HG02610 (cell line): ENCODE data around the gene HAVCR1.
"Not testable (repeated sequence)": the region's sequence is repeated elsewhere in the genome, so short reads cannot be mapped to it uniquely, and the experiment has no call there.

Source experiments
- ATAC-seq: cut with Tn5 transposase; IDR thresholded peaks from one replicate; pipeline ENCODE4 v1.9.1; 2021; ENCODE audit warnings: mild to moderate bottlenecking, moderate library complexity; ENCODE audit not compliant: unreplicated experiment

Gene HAVCR1

DNA sequence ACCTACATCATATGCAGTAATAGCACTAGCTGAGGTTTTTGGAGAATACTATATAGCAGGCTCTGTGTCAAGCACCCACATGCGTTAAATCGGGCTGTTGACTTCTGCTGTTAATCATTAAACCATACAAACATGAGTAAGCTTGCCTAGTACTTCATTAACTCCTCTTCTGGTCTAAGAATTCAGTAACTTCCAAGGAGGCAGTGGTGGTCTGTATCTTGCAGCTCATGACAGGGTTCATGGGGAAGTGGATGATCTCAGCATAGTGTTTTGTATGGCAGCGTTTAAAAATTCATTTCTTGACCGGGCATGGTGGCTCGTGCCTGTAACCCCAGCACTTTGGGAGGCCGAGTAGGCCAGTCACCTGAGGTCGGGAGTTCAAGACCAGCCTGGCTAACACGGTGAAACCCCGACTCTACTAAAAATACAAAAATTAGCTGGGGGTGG is at the start of gene HAVCR1:
TSS of gene HAVCR1 (minus strand) at position 24 of the 447 bp plus-strand sequence. CDS start 1,173 bp downstream, outside the sequence.
- ATAC-seq, result no peak

DNA sequence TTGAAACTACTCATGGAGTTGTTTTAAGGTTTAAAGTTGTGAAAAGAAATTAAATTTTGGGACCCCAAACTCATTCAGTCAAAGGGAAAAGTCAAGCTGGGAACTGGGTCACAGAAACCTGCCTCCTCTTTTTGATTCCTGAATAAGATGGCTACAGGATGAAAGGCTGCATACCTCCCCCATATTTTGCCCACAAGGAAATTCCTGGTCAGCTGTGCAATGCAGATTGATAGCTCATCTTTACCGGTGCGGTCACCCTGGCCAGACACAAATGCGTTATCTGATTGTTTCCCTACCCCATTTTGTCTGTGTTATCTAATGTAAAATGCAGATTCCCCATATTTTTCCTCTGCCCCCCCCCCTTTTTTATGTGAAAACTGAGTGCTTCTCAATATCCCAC is 48.6 kb upstream of the HAVCR1 start:
- no peak for ATAC-seq

DNA sequence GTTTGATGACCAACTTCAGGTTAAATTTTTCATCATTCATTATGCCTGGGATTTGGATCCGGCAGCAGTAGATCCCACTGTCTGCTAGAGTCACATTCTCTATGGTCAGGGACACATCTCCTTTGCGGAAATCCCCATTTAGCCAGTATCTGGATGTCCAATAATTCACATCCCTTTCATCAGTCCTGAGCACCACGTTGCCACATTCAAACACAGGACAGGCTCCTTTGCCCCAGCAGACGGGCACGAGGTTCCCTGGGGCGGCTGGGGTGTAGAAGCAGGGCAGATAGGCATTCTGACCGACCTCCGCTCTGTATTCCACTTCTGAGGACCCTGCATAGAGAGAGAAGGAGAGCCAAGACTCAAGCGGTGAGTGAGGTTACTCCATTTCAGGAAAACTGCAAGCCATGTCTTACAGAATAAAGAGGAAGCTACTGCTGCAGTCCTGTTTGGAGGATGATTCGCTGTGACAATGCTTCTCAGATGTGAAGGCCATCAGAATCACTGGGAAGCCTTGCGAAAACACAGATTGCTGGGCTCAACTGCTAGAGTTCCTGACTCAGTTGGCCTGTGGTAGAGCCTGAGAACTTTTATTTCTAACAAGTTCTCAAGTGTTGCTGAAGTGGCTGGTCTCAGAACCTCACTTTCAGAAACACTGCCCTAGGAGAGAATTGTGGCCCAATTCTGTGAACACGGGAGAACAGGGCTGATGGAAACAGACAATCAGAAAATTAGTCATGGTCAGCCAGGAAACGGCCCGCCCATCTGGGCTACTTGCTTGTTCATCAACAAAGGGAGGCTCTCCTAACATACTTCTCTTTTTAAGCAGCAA is 47.9 kb upstream of the HAVCR1 start:
- peak; percentile 33 for ATAC-seq

DNA sequence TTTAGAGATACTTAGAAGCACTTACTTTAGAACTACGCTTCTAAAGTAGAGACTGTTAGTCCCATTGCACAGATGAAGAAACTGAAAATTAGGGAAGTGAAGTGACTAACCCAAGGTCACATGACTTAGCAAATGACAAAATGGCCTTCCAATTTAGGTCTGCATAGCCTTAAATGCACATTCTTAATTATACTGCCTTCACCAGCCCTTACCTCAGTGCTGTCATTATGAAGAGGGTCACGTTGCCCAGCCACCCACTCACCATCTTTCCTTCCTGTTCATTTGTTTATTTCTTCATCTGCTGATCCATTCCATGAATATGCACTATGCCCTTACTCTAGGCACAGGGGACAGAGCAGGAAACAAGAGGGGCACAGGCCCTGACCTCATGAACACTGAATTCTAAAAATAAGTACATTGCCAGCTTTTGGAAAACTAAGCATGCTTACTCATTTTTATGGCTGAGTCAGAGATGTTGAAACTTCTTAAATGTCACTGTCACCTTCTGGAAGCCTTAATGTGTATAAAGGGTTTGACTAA is 41.3 kb upstream of the HAVCR1 start:
- peak; percentile 62 for ATAC-seq

DNA sequence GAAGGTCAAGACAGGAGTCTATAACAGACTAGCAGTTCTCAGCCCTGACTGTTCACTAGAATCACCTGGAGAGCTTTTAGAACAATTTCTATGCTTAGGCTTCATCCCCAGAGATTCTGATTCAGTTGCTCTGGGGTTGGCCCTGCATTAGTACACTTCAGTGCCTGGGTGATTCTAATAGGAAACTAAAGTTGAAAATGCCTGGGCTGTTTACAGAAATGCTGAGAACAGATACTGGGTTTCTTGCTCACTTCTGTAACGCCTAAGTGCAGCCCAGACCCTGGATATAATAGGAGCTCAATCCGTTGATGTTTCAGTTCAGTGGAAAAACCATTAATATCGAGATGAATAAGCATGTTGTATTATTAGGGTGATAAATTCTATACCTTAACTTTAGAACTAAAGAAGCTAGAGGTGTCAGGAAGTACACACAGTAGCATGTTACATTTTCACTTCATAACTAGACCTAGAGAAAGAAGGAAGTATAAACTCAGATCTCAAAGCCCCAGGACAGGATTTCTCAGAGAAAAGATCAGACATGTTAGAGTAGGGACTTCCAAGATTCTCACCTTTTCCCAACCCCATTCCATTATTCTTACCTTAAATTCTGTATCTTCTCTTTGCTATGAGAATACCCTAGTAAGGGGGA is 29.6 kb upstream of the HAVCR1 start:
- ATAC-seq, result peak; percentile 56

DNA sequence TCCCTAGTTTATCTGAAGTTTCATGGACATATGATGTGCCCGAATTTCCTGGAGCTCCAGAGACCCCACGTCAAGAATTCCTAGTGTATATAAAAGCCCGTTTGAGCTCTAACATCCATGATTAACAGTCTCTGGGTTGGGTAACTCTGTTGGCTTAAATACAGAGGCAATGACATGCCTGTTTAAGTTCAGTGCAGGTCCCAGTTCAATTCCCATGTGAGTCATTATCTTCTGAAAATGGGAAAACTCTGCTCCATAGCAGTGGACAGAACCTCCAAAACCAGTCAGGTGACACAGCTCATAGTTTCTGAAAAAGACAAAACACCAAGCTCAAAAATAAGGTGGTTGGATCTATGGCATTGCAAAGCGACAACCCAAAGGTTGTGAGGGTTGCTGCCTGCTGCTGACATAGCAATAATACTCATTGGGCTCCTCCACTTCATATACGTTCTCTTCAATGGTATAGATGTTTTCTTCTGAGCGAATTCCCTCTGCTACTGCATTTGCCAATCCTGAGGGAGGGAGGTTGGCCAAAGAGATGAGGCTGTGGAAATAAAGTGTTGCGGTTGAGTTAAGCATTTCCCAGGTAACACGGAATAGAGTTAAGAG is 27.9 kb upstream of the HAVCR1 start:
- ATAC-seq, result no peak

DNA sequence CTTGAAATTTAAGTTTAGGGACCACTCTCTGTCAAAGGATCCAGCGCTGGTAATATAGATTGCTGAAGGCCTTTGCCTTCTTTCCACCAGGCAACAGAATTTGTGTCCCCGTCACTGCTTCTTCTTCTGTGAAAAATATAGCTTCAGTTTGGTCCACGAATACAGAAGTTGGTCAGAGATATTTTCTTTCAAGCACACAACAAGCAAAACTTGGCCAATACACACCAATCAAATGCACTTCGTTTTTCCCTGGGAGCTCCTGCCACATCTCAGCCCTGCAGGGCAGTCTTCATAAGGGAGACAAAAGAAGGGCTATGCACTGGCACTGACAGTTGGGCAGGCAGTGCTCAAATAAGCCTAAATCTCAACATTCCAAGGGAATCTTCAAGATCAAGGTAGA is 27.0 kb upstream of the HAVCR1 start:
- ATAC-seq, result no peak

DNA sequence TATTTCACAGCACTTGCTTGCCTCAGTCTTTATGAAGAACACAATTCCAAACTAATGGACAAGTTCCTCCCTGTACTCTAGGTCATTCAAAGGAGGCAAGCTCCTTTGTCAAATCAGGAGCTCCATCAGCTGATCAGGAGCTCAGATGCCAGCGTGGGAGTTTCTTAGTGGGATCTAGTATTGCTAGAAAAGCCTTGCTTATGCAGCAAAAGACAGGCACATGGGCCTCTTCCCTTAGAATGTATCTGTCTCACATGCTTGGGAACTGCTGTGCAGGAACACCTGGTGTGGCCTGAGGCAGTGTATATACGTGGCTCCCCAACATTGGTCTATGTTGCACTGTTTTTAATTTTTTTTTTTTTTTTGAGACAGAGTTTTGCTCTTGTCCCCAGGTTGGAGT is 21.4 kb upstream of the HAVCR1 start:
- no peak for ATAC-seq

DNA sequence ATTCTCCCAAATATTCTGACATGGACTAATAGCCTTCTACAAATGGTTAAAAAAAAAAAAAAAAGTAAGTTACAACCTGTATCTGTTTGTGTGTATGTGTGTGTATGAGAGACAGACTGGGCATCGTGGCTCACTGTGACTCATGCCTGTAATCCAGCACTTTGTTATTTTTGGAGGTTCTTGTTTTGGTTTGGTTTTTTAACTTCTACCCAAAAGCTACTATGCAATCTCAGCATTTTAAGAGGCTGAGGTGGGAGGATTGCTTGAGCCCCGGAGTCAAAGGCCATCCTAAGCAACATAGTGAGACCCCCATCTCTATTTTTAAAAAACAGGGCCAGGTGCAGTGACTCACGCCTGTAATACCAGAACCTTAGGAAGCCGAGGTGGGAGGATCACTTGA is 17.6 kb upstream of the HAVCR1 start:
- ATAC-seq, result no peak

DNA sequence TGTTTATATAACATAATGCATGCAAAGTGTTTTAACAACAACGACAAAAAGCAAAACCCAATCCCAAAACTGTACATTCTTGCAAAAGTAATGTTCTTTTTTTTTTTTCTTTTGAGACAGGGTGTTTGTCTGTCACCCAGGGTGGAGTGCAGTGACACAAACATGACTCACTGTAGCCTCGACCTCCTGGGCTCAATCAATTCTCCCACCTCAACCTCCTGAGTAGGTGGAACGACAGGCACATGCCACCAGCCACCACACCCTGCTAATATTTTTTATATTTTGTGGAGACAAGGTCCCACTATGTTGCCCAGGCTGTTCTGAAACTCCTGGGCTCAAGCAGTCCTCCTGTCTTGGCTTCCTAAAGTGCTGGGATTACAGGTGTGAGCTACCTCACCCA is 13.6 kb upstream of the HAVCR1 start:
- no peak for ATAC-seq

DNA sequence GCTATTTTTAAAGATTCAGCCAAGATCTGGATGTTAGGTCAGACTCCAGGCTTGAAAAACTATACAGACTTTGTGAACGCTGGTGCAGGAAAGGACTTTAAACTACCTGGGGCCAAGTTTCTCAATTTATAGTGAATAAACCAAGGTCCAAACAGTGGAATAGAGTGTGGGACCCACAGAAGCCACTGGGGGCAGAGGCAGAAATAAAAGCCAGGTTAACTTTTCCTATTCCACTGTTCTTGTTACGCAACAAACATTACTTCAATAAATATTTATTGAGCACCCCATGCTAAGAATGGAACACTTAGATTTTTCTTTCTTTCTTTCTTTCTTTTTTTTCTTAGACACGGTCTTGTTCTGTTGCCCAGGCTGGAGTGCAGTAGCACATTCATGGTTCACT is 11.0 kb upstream of the HAVCR1 start:
- ATAC-seq, result no peak

DNA sequence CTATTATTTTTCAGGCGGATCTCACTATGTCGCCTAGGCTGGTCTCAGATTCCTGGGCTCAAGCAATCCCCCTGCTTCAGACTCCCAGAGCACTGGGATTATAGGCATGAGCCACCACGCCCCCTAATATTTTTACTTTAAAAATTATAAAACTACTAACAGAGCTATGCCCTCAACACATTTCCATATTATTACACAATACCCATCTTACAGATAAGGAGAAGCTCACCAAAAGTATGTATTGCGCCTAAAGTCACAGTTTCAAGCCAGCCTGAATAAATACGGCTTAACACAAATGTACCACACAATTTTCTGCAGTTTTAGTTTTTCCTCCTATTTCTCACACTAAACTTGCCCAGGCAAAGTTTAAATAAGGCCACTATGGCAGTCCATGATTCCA is 9.9 kb upstream of the HAVCR1 start:
- ATAC-seq, result no peak

DNA sequence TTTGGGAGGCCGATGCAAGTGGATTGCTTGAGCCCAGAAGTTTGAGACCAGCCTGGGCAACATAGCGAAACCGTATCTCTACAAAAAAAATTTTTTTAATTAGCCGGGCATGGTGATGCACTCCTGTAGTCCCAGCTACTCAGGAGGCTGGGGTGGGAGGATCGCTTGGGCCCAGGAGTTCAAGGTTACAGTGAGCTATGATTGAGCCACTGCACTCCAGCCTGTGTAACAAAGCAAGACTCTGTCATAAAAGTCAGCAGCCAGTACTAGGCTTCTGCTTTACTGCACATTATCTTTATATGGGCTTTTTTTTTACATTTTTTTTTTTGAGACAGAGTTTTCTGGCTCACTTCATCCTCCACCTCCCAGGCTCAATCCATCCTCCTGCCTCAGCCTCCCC is 9.4 kb upstream of the HAVCR1 start:
- no peak for ATAC-seq

DNA sequence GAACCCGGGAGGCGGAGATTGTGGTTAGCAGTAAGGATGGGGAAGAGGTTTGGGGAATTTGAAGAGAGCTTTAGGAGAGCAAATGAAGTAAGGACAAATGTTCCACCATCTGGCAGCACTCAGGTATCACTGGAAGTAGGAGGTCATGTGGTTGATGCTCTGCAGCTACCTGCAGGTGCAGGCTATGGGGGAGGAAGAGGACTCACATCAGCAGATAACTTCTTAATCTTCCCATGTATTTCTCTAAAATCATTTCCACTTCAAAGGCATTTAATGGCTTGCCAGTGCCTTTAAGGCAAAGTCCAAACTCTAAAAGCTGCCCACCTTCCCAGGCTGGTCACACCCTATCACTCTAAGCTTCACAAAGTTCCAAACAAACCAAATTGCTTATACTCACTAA is 8.1 kb upstream of the HAVCR1 start:
- no peak for ATAC-seq

DNA sequence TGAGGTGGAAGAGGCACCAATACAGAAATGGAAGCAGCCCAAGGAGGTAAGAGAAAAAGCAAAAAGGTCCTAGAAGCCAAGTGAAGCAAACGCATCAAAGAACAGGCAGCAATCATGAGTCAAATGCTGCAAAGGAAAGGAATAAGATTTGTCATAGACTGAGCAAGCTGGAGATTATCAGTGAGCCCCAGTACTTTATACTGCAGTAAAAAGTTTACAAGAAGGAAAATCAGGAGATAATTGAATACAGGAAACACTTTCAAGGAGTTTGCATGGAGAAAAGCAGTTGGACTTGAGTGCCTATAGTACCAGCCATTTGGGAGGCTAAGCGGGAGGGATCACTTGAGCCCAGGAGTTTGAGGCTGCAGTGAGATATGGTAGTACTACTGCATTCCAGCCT is 7.2 kb upstream of the HAVCR1 start:
- no peak for ATAC-seq

DNA sequence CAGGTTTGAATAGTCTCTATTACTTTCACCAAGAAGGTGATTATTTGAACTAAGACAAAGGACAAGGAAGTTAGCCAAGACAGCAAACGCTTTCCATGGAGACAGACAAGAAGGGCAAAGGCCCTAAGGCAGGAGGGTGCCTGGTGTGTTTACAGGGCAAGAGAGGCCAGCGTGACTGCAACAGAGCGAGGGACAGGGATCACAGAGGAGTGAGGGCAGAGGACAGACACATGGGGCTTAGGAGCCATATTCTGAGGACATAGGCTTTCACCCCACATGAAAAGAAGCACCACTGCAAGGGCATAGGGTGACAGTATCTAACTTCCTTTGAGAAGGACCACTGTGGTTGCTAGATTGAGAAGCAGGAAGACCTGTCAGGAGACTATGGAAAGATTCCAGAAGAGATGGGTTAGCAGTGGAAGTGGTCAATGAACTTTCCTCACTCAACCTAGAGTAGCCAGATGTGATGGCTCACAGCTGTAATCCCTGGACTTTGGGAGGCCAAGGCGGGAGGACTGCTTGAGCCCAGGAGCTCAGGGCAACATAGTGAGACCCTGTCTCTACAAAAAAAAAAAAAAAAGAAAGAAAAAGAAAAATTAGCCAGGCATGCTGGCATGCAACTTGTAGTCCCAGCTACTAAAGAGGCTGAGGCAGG is 5.0 kb upstream of the HAVCR1 start:
- ATAC-seq, result no peak

DNA sequence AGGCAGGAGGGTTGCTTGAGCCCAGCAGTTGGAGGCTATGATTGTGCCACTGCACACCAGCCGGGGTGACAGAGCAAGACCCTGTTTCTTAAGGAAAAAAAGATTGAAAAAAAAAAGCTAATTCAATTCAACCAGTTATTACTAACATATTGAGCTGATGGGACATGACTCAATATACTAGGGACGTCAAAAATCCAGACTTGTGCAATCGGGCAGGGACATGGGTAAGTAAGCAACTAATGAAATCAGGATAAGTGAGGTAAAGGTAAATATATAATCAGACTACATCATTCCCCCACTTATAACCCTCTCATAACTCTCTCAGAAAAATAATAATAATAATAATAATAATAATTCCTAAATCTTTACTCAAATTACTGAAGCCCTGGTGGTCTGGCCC is 975 bp upstream of the HAVCR1 start:
- no peak for ATAC-seq

DNA sequence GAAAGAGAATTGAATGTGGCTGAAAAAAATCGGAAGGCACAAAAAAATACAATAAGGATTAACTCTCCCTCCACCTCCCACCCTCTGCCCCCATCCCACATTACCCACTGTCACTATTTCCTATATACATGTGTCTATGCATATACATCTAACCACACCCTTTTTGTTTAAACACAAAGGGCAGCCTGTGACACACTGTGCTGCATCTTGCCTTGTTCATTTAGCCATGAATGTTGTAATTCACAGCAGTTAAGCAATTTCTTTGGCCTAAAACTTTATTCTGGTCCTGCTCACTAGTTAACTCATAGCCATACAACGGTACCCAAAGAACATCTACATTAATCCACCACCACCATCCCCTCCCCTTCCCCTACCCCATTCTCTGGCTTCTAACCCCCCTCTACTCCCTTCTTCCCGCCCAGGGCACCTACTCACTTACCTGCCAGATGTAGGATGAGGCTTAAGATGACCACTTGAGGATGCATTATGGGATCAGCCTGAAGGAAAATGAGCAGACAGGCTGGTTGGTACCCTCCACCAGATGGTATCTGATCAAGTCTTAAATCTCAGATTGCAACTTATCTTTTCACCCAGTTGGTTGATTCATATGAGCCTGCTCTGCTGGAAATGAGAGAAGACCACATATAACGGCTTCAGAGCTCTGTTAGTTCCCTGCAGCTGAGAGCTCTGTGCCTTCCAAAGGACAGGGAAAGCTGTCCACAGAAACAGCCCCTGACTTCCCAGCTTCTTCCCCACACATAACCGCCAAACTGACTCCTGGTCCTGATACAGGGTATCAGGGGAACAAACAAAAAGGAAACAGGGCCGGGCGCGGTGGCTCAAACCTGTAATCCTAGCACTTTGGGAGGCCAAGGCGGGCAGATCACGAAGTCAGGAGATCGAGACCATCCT is 1.2 kb downstream of the HAVCR1 start:
- ATAC-seq, result no peak

DNA sequence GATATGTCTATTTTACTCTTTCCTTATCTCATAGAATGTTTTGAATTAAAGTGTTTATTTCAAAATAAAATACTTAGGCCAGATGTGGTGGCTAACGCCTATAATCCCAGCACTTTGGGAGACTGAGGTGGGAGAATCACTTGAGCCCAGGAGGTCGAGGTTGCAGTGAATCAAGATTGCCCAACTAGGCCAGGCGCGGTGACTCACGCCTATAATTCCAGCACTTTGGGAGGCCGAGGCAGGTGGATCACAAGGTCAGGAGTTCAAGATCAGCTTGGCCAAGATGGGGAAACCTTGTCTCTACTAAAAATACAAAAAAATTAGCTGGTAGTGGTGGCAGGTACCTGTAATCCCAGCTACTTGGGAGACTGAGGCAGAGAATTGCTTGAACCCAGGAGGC is 2.1 kb downstream of the HAVCR1 start:
- ATAC-seq, result not testable (repeated sequence)

DNA sequence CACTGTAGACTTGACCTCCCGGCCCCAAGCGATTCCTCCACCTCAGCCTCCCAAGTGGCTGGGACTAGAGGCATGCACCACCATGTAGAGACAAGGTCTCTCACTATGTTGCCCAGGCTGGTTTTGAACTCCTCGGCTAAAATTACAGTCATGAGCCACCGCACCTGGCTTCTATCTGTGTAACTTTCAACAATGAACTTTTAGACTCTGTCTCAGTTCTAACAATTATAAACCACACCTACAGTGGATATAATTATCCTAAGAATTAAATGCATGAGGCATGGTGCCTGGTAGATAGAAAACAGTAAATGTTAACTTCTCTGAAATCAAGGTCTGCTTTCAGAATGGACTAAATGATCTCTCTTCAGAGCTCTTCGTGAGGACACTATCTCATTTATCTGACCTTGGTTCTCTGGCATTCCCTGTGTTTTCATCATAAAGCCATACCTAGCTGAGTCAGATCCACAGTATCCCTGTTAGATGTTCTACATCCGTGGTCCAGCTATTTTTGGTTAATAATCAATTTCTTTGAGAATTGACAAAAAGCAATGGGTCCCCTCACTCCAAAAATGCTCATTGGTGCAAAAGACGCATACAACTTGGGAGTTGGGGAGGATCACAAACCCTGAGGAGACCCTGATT is 7.2 kb downstream of the HAVCR1 start:
- ATAC-seq, result no peak
